ENCODE results near the gene HOXA13. TPM values are rescaled to one million over a fixed set of nuclear protein-coding genes. Genes with fewer than 3 reads are reported as not detected.

HOXA13 gene
- total and polyA plus RNA-seq, 4 donors = 0.02 TPM; not detected in 3

GRCh38 chr7:27160145-27160545 lies 39.7 kb downstream of the HOXA13 start:
- no peak for DNase-seq (ENCODE audit: low spot score)
- no peaks in the 10 kb centered on the region for H3K36me3 ChIP-seq (ENCODE audit: control insufficient read depth in 4 of 4, insufficient read depth in 3 of 4, low read depth in 1 of 4, low read length in 3 of 4)
- WGBS = 14% methylated on average over 23 of the region's 23 CpGs
- TF ChIP-seq SP1 (IDR thresholded peaks at IDR 0.05) = no peak
- no peak for TF ChIP-seq NR2F2 (IDR thresholded peaks at IDR 0.05)
- no peak for TF ChIP-seq EGR1 (IDR thresholded peaks at IDR 0.05; ENCODE audit: low read depth in 2 of 2)
- no peak overlapping the region for H3K9ac ChIP-seq (ENCODE audit: low read depth in 1 of 2, low read length in 2 of 2)
- peak overlapping the region in 2 of 3 donors; percentile 54 to 72 for H3K4me3 ChIP-seq (ENCODE audit: low read depth in 1 of 3, low read length in 3 of 3)
- no peak overlapping the region for H3K27ac ChIP-seq (ENCODE audit: low read depth in 1 of 2, low read length in 2 of 2)
- H3K4me1 ChIP-seq (ENCODE audit: control insufficient read depth in 4 of 4, insufficient read depth in 4 of 4, low read length in 3 of 4) = peaks cover 12 to 33% (median 13%) of the 10 kb centered on the region in 4 donors
- H3K9me3 ChIP-seq (ENCODE audit: control insufficient read depth in 4 of 4, low read length in 3 of 4) = peaks cover 0 to 12% (median 0%) of the 10 kb centered on the region in 4 donors
- H3K27me3 ChIP-seq (ENCODE audit: control insufficient read depth in 4 of 4, insufficient read depth in 4 of 4, low read length in 3 of 4) = peaks cover 9 to 49% (median 24%) of the 10 kb centered on the region in 4 donors

- DNase-seq (ENCODE audit: low spot score) = no peak
- H3K27me3 ChIP-seq (ENCODE audit: control insufficient read depth in 4 of 4, insufficient read depth in 4 of 4, low read length in 3 of 4) = peaks cover 10 to 48% (median 24%) of the 10 kb centered on the region in 4 donors
- H3K36me3 ChIP-seq (ENCODE audit: control insufficient read depth in 4 of 4, insufficient read depth in 3 of 4, low read depth in 1 of 4, low read length in 3 of 4) = no peaks in the 10 kb centered on the region
- H3K27ac ChIP-seq (ENCODE audit: low read depth in 1 of 2, low read length in 2 of 2) = no peak overlapping the region
- H3K4me3 ChIP-seq (ENCODE audit: low read depth in 1 of 3, low read length in 3 of 3) = no peak overlapping the region
- peaks cover 0 to 6% (median 0%) of the 10 kb centered on the region in 4 donors for H3K9me3 ChIP-seq (ENCODE audit: control insufficient read depth in 4 of 4, low read length in 3 of 4)
- 31% methylated on average over 27 of the region's 27 CpGs for WGBS
- peaks cover 11 to 34% (median 17%) of the 10 kb centered on the region in 4 donors for H3K4me1 ChIP-seq (ENCODE audit: control insufficient read depth in 4 of 4, insufficient read depth in 4 of 4, low read length in 3 of 4)
- no peak overlapping the region for H3K9ac ChIP-seq (ENCODE audit: low read depth in 1 of 2, low read length in 2 of 2)
- TF ChIP-seq NR2F2 (IDR thresholded peaks at IDR 0.05) (no peak), YY1 (IDR thresholded peaks at IDR 0.05) (no peak), EGR1 (IDR thresholded peaks at IDR 0.05; ENCODE audit: low read depth in 2 of 2) (no peak), ATF3 (IDR thresholded peaks at IDR 0.05) (no peak), ZBTB33 (IDR thresholded peaks at IDR 0.05) (no peak), RXRA (IDR thresholded peaks at IDR 0.05) (no peak), MAX (IDR thresholded peaks at IDR 0.05) (no peak), REST (IDR thresholded peaks at IDR 0.05) (no peak), GABPA (IDR thresholded peaks at IDR 0.05 in 1 of 2, conservative IDR thresholded peaks at IDR 0.05 in 1 of 2) (no peak), TAF1 (conservative IDR thresholded peaks at IDR 0.05) (no peak), FOXA2 (IDR thresholded peaks at IDR 0.05) (no peak), HNF4A (conservative IDR thresholded peaks at IDR 0.05) (no peak), JUND (IDR thresholded peaks at IDR 0.05) (no peak), HNF4G (IDR thresholded peaks at IDR 0.05) (no peak), CTCF (IDR thresholded peaks at IDR 0.05; ENCODE audit: low read depth, low read length, missing input control) (no peak), RAD21 (IDR thresholded peaks at IDR 0.05) (no peak), SP1 (IDR thresholded peaks at IDR 0.05) (no peak), FOXA1 (IDR thresholded peaks at IDR 0.05) (no peak)
Observed at GRCh38 chr7:27159266-27160144, 40.4 kb downstream of the HOXA13 start.

All from liver (tissue), 9 donors.